K562 (cell line): Measurements from ENCODE around the gene E2F2. TPM values are rescaled to one million over a fixed set of nuclear protein-coding genes. Genes with fewer than 3 reads are reported as not detected.

Experiments used
- BDP1 ChIP-seq: IDR thresholded peaks from 3 replicates; pipeline ENCODE4 v1.6.1; 2011; ENCODE audit not compliant: insufficient read length, insufficient read depth
- CBFA2T3 ChIP-seq: fragments of 450-650 bp; IDR thresholded peaks from 2 replicates; pipeline ENCODE4 v1.6.1; 2017
- EP400 ChIP-seq: fragments of 450-650 bp; IDR thresholded peaks from 2 replicates; pipeline ENCODE4 v1.6.1; 2017; ENCODE audit warnings: antibody characterized with exemption, mild to moderate bottlenecking, moderate library complexity
- ETS1 ChIP-seq: conservative IDR thresholded peaks from 2 replicates; pipeline ENCODE4 v1.6.1; 2011; ENCODE audit warnings: low read depth, mild to moderate bottlenecking, low read length; ENCODE audit not compliant: control insufficient read depth
- KDM5B ChIP-seq: fragments of 200-600 bp; sonication (generic); IDR thresholded peaks from 2 replicates; pipeline ENCODE4 v1.6.1; 2012; ENCODE audit warnings: low read depth, mild to moderate bottlenecking, moderate library complexity, low read length, control low read depth, inconsistent platforms; ENCODE audit not compliant: insufficient replicate concordance
- MITF ChIP-seq: IDR thresholded peaks from 2 replicates; pipeline ENCODE4 v1.6.1; 2014; ENCODE audit warnings: antibody characterized with exemption
- PPARD ChIP-seq: fragments of 250-450 bp; sonication (Bioruptor Pico); IDR thresholded peaks from 2 replicates; pipeline ENCODE4 v1.8.0; 2022; ENCODE audit warnings: inconsistent platforms, mild to moderate bottlenecking, moderate library complexity
- RFX7 ChIP-seq: fragments of 250-450 bp; sonication (Bioruptor Pico); IDR thresholded peaks from 2 replicates; pipeline ENCODE4 v1.5.1; 2021; ENCODE audit warnings: mild to moderate bottlenecking
- SRF ChIP-seq, 2 experiments: fragments of 250-450, 450-650 bp in 1 of 2; sonication (Bioruptor Pico) in 1 of 2; sonication (generic) in 1 of 2; formaldehyde crosslinking; IDR thresholded peaks; 2 replicates each; pipeline versions ENCODE4 v1.5.0 to v1.5.1; 2020 to 2022; ENCODE audit warnings: mild to moderate bottlenecking in 1 of 2, missing genetic modification reagents in 1 of 2
- SRSF7 ChIP-seq: fragments of 200-400 bp; formaldehyde crosslinking; optimal IDR thresholded peaks from 2 replicates; pipeline ENCODE3; 2017; ENCODE audit warnings: mild to moderate bottlenecking, low read depth, low read length
- THRAP3 ChIP-seq: fragments of 450-650 bp; IDR thresholded peaks from 2 replicates; pipeline ENCODE4 v1.6.1; 2016; ENCODE audit warnings: mild to moderate bottlenecking, inconsistent platforms, borderline replicate concordance
- XRCC5 ChIP-seq: fragments of 200-400 bp; formaldehyde crosslinking; IDR thresholded peaks from 2 replicates; pipeline ENCODE4 v1.6.1; 2017; ENCODE audit warnings: low read depth, mild to moderate bottlenecking, low read length
- ZC3H4 ChIP-seq: sonication (generic); formaldehyde crosslinking; IDR thresholded peaks from 2 replicates; pipeline ENCODE4 v1.9.0; 2021; ENCODE audit warnings: missing genetic modification reagents, borderline replicate concordance
- ZNF395 ChIP-seq: fragments of 200-800 bp; sonication (Bioruptor generic); IDR thresholded peaks from 2 replicates; pipeline ENCODE4 v1.6.1; 2017; ENCODE audit warnings: missing genetic modification characterization, missing compliant biosample characterization
- ZNF696 ChIP-seq: fragments of 250-450 bp; sonication (Bioruptor Pico); conservative IDR thresholded peaks from 2 replicates; pipeline ENCODE4 v1.4.0; 2020; ENCODE audit warnings: mild to moderate bottlenecking, moderate library complexity
- ZNF75A ChIP-seq: fragments of 450-650 bp; formaldehyde crosslinking; IDR thresholded peaks from 2 replicates; pipeline ENCODE4 v1.4.0; 2020; ENCODE audit warnings: mild to moderate bottlenecking
- ZNF830 ChIP-seq: fragments of 250-450 bp; sonication (Bioruptor Pico); IDR thresholded peaks from 2 replicates; pipeline ENCODE4 v1.5.0; 2021; ENCODE audit warnings: mild to moderate bottlenecking
- polyA plus RNA-seq, 8 experiments: library from polyadenylated mRNA; depleted of rRNA in 4 of 8; stranded (reverse) in 5 of 8; unstranded in 3 of 8; fragments of >200 nt; fragmentation: Nextera tagmentation in 2 of 8; fragmentation: Illumina TruSeq in 1 of 8; extraction: Ambion mirVana in 2 of 8; extraction: Trizol in 1 of 8; gene quantifications; 2 replicates each; pipeline versions ENCODE4 v1.2.1 to v1.2.3, GENCODE V29; 2011 to 2014; ENCODE audit warnings: inconsistent platforms in 1 of 8, missing spikeins in 1 of 8
- total RNA-seq, 7 experiments: library from RNA; depleted of rRNA in 6 of 7; stranded (reverse); fragments of >200 nt in 6 of 7; fragmentation: Illumina TruSeq in 2 of 7; extraction: Trizol in 2 of 7; gene quantifications; 2 replicates each; pipeline versions ENCODE4 v1.2.1 to v1.2.3, GENCODE V29; 2011 to 2021; ENCODE audit warnings: low replicate concordance in 1 of 7
- TF ChIP-seq, protein P1 (sequence below): fragments of 450-650 bp; conservative IDR thresholded peaks from 2 replicates; pipeline ENCODE4 v1.6.1; 2016; ENCODE audit warnings: missing genetic modification characterization, low read depth, mild to moderate bottlenecking, control low read depth, missing compliant biosample characterization
- TF ChIP-seq, protein P2 (sequence below): sonication (generic); formaldehyde crosslinking; IDR thresholded peaks from 2 replicates; pipeline ENCODE4 v1.8.0; 2022; ENCODE audit warnings: missing genetic modification reagents, mild to moderate bottlenecking, moderate library complexity, borderline replicate concordance

E2F2 gene
- total and polyA plus RNA-seq, 9 of the 15 experiments (the other 6 are each of a cell fraction or from before 2014, with no cell fraction given) = 3.1 to 25.3 (median 11.4) TPM

- TF ChIP-seq THRAP3 (no peak), MITF (no peak), ZNF395 (CRISPR knock-in tag) (no peak), ETS1 (peak; percentile 92), RFX7 (CRISPR knock-in tag) (no peak), SRF (CRISPR knock-in tag; IDR thresholded peaks at IDR 0.05) (0 out of 4 replicates have a peak, but pooled peaks of 1 of the 2 experiments have one; percentile 71), XRCC5 (0 out of 2 replicates have a peak, but pooled peaks have one; percentile 21), ZC3H4 (CRISPR knock-in tag) (no peak), KDM5B (peak; percentile 34), ZNF696 (CRISPR knock-in tag) (no peak), CBFA2T3 (no peak), PPARD (CRISPR knock-in tag) (no peak), ZNF75A (CRISPR knock-in tag) (no peak), SRSF7 (no peak), ZNF830 (no peak), EP400 (peak; percentile 52; the same call in 1 of the 2 replicates), BDP1 (no peak)
- TF ChIP-seq, protein P1, sequence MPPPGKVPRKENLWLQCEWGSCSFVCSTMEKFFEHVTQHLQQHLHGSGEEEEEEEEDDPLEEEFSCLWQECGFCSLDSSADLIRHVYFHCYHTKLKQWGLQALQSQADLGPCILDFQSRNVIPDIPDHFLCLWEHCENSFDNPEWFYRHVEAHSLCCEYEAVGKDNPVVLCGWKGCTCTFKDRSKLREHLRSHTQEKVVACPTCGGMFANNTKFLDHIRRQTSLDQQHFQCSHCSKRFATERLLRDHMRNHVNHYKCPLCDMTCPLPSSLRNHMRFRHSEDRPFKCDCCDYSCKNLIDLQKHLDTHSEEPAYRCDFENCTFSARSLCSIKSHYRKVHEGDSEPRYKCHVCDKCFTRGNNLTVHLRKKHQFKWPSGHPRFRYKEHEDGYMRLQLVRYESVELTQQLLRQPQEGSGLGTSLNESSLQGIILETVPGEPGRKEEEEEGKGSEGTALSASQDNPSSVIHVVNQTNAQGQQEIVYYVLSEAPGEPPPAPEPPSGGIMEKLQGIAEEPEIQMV = no peak
- TF ChIP-seq, protein P2, sequence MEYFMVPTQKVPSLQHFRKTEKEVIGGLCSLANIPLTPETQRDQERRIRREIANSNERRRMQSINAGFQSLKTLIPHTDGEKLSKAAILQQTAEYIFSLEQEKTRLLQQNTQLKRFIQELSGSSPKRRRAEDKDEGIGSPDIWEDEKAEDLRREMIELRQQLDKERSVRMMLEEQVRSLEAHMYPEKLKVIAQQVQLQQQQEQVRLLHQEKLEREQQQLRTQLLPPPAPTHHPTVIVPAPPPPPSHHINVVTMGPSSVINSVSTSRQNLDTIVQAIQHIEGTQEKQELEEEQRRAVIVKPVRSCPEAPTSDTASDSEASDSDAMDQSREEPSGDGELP = peak; percentile 70
These were observed 23.6 kb upstream of the E2F2 start (continued) for GRCh38 chr1:23554481-23555269.
